RWPE2 (cell line): ENCODE data around the gene LHX2.

Experiments
- ATAC-seq: fragments of 200-7000 bp; cut with Tn5 transposase; 3 replicates; pipeline ENCODE4 v1.9.1; 2021; ENCODE audit warnings: low read depth
- DNase-seq: peaks from one replicate; pipeline ENCODE4 v3.0.0-alpha.2; 2020; ENCODE audit warnings: low spot score
- H3K27ac ChIP-seq: fragments of 450-650 bp; 2 replicates; pipeline ENCODE4 v1.5.1; 2017; ENCODE audit warnings: mild to moderate bottlenecking; ENCODE audit not compliant: poor library complexity, severe bottlenecking
- H3K27me3 ChIP-seq: fragments of 250-450 bp; sonication (Bioruptor Pico); 2 replicates; pipeline ENCODE4 v1.5.1; 2021; ENCODE audit warnings: mild to moderate bottlenecking, moderate library complexity; ENCODE audit not compliant: insufficient read depth, poor library complexity, severe bottlenecking
- H3K36me3 ChIP-seq: fragments of 250-450 bp; sonication (Bioruptor Pico); 2 replicates; pipeline ENCODE4 v1.5.1; 2020; ENCODE audit warnings: low read depth, mild to moderate bottlenecking, moderate library complexity
- H3K4me1 ChIP-seq: fragments of 250-450 bp; sonication (Bioruptor Pico); 2 replicates; pipeline ENCODE4 v1.5.1; 2021; ENCODE audit warnings: mild to moderate bottlenecking, moderate library complexity; ENCODE audit not compliant: insufficient read depth, poor library complexity, severe bottlenecking
- H3K4me3 ChIP-seq: fragments of 250-450 bp; sonication (Bioruptor Pico); 2 replicates; pipeline ENCODE4 v1.5.1; 2021; ENCODE audit warnings: mild to moderate bottlenecking, moderate library complexity; ENCODE audit not compliant: severe bottlenecking
- H3K9me3 ChIP-seq: fragments of 250-450 bp; sonication (Bioruptor Pico); 2 replicates; pipeline ENCODE4 v1.5.1; 2021; ENCODE audit warnings: mild to moderate bottlenecking, moderate library complexity; ENCODE audit not compliant: severe bottlenecking
- TF ChIP-seq, protein P1 (sequence below): fragments of 450-650 bp; IDR thresholded peaks from one replicate; pipeline ENCODE4 v1.5.1; 2017; ENCODE audit warnings: mild to moderate bottlenecking, moderate library complexity; ENCODE audit not compliant: poor library complexity, severe bottlenecking

The LHX2 gene

DNA sequence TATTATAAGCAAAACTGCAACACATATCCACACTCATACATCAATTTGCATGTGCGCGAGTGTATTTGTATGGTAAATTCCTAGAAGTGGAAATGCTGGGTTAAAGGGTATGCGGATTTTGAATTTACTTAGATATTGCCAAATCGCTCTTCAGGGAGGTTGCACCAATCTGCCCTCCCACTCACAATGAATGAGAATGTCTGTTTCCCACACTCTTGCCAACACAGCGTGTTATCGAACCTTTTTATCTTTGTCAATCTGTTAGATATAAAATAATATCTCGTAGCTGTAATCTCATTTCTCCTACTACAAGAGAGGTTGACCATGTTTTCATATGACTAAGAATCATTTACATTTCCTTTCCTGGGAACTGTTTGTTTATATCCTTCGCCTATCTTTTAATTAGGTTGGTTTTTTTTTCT is 35.7 kb downstream of the LHX2 start:
- Histone ChIP-seq H3K9me3 (no peaks in the 10 kb centered on the region), H3K4me1 (no peaks in the 10 kb centered on the region), H3K4me3 (no peak overlapping the region), H3K36me3 (no peaks in the 10 kb centered on the region), H3K27me3 (no peaks in the 10 kb centered on the region), H3K27ac (no peak overlapping the region)
- DNase-seq (no peak), ATAC-seq (no peak)
- TF ChIP-seq, protein P1, sequence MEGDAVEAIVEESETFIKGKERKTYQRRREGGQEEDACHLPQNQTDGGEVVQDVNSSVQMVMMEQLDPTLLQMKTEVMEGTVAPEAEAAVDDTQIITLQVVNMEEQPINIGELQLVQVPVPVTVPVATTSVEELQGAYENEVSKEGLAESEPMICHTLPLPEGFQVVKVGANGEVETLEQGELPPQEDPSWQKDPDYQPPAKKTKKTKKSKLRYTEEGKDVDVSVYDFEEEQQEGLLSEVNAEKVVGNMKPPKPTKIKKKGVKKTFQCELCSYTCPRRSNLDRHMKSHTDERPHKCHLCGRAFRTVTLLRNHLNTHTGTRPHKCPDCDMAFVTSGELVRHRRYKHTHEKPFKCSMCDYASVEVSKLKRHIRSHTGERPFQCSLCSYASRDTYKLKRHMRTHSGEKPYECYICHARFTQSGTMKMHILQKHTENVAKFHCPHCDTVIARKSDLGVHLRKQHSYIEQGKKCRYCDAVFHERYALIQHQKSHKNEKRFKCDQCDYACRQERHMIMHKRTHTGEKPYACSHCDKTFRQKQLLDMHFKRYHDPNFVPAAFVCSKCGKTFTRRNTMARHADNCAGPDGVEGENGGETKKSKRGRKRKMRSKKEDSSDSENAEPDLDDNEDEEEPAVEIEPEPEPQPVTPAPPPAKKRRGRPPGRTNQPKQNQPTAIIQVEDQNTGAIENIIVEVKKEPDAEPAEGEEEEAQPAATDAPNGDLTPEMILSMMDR, result no peak

DNA sequence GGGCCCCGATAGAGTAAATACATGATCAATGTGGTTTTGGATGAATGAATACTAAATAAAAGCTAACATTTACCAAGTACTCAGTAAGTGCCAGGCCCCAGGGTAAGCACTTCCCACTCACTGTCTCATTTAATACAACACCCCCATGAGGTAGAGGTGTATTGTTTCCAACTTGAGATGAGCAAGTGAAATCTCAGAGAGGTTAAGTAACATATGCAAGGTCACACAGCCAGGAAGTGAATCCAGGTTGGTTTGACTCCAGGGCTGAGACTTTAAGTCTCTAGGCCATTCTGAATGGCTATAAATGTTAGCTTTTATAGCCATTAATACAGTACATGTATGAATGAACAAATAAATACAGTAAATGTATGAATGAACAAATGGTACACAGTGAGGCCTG is 39.4 kb downstream of the LHX2 start:
- TF ChIP-seq, protein P1, result no peak

DNA sequence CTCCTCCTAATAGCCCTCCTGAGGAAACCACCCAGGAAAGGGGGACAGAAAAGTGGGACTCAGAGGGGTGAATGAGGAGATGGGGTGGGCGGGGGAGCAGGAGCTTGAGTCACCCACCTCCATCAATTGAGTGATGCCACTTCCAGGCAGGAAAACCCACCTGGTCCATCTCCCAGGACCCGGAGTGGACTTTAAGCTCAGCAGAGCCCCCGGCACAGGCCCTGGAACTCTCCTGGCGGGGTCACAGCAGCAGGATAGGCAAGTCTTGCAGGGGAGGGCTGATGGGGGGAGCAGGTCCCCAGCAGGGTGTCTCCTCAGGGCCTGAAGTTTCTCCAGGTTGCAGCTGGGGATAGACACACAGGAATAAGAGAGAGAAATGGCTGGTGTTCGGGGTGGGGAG is 40.8 kb downstream of the LHX2 start:
- TF ChIP-seq, protein P1, result no peak
- no peak overlapping the region for H3K27ac ChIP-seq
- H3K4me3 ChIP-seq, result no peak overlapping the region
- ATAC-seq (no peak), DNase-seq (no peak)
- peaks cover 3% of the 10 kb centered on the region for H3K27me3 ChIP-seq
- H3K36me3 ChIP-seq, result no peaks in the 10 kb centered on the region
- H3K4me1 ChIP-seq, result no peaks in the 10 kb centered on the region
- no peaks in the 10 kb centered on the region for H3K9me3 ChIP-seq

More for the DNA sequence above, 39.4 kb downstream of the LHX2 start:
- Histone ChIP-seq H3K27me3 (no peaks in the 10 kb centered on the region), H3K27ac (no peak overlapping the region), H3K4me1 (no peaks in the 10 kb centered on the region), H3K36me3 (no peaks in the 10 kb centered on the region), H3K4me3 (no peak overlapping the region), H3K9me3 (no peaks in the 10 kb centered on the region)
- ATAC-seq, result no peak
- DNase-seq, result no peak

DNA sequence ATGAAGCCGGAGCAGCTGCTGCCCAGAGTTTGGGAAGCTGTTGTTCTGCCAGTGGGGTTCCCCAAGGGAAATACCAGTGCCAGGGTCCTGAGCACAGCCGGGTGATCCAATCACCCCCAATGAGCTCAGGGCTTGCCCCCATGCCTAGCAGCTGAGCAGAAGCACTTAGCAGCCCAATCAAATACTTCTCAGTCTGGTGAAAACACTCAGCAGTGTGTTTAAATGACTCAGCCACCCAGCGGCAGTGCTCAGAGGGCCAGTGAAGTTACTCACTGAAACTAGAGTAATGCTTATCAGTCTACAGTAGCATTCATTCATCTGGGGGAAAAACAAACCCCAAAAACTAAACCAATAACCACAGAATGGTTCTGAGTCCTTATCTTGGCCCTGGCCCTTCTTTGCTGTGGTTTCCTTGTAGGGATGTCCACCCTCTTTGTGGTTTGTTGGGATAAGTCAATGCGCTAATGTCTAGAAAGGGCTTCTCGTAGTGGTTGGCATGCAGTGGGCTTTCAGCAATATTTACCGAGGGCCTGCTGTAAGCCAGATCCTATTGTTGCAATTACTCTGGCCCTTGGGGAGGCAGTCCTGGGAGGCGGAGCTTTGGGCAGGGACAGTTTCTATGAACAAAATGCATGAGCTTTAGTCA is 43.1 kb downstream of the LHX2 start:
- no peaks in the 10 kb centered on the region for H3K36me3 ChIP-seq
- no peak overlapping the region for H3K4me3 ChIP-seq
- H3K27ac ChIP-seq, result no peak overlapping the region
- H3K27me3 ChIP-seq, result peaks cover 5% of the 10 kb centered on the region
- no peaks in the 10 kb centered on the region for H3K4me1 ChIP-seq
- peak; percentile 84 for ATAC-seq
- DNase-seq, result no peak
- TF ChIP-seq, protein P1, result no peak
- no peaks in the 10 kb centered on the region for H3K9me3 ChIP-seq

DNA sequence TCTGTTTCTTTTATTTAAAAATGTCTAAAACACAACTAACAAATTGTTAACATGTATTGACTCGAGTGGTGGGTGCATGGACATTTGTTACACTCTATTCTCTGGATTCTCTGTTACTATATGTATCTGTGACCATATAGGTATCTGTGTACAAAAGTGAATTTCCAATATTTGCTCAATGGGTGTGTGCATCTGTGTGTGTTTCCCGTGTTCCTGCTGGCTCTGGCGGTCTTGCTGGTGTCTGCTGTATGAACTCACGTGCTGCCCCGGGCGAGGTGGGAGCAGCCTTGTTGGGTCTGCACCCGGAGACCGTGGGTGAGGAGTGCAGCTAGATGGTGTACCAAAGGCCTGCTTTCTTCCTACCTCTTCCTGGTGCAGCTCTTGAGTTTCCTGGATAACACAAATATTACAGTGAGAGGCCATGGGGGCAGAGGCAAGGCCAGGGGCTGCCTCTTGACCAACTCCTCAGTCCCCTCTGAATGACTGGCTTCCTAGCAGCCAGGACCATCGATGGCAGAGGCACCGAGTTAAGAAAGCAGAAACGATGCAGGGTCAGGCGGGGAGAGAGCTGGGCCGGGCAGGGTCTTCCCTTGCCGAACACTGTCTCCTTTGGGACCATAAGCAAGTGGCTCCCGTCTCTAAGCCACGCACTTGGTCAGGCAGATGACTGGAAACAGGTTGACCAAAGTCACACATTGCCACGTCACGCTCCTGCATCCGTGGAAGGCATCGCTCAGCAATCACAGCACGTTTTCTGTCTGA is 49.5 kb downstream of the LHX2 start:
- no peaks in the 10 kb centered on the region for H3K9me3 ChIP-seq
- TF ChIP-seq, protein P1, result no peak
- no peak for DNase-seq
- H3K27ac ChIP-seq, result no peak overlapping the region
- no peak overlapping the region for H3K4me3 ChIP-seq
- H3K36me3 ChIP-seq, result no peaks in the 10 kb centered on the region
- peaks cover 5% of the 10 kb centered on the region for H3K27me3 ChIP-seq
- no peak for ATAC-seq
- no peaks in the 10 kb centered on the region for H3K4me1 ChIP-seq
